Measurements from ENCODE around the gene SPIN2B.
"Not testable (repeated sequence)": the region's sequence is repeated elsewhere in the genome, so short reads cannot be mapped to it uniquely, and the experiment has no call there.

- not testable (repeated sequence) for TF ChIP-seq CTCF (IDR thresholded peaks at IDR 0.05; ENCODE audit: low read depth, low read length, missing input control); JUND (IDR thresholded peaks at IDR 0.05); REST (IDR thresholded peaks at IDR 0.05)
Observed at GRCh38 chrX:57117566-57117965, 3.8 kb downstream of the SPIN2B start.

Data from liver (tissue), 3 donors.